ENCODE measurements around the gene LPCAT3.

Gene LPCAT3

GRCh38 chr12:6978611-6979011, 39.7 kb downstream of the LPCAT3 start:
- TF ChIP-seq POLR2AphosphoS5 (IDR thresholded peaks at IDR 0.05; ENCODE audit: low read depth) (no peak), SPI1 (IDR thresholded peaks at IDR 0.05; ENCODE audit: borderline replicate concordance, low read depth) (no peak), REST (IDR thresholded peaks at IDR 0.05; ENCODE audit: insufficient replicate concordance, low read depth) (no peak)
- TF ChIP-seq, protein P1, sequence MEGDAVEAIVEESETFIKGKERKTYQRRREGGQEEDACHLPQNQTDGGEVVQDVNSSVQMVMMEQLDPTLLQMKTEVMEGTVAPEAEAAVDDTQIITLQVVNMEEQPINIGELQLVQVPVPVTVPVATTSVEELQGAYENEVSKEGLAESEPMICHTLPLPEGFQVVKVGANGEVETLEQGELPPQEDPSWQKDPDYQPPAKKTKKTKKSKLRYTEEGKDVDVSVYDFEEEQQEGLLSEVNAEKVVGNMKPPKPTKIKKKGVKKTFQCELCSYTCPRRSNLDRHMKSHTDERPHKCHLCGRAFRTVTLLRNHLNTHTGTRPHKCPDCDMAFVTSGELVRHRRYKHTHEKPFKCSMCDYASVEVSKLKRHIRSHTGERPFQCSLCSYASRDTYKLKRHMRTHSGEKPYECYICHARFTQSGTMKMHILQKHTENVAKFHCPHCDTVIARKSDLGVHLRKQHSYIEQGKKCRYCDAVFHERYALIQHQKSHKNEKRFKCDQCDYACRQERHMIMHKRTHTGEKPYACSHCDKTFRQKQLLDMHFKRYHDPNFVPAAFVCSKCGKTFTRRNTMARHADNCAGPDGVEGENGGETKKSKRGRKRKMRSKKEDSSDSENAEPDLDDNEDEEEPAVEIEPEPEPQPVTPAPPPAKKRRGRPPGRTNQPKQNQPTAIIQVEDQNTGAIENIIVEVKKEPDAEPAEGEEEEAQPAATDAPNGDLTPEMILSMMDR (IDR thresholded peaks at IDR 0.05; ENCODE audit: insufficient read depth, low read length) = no peak
- Histone ChIP-seq H3K27ac (replicated peaks) (no peak overlapping the region; the same call in 1 of the 2 replicates), H3K4me3 (replicated peaks; ENCODE audit: insufficient read depth, low read length) (no peak overlapping the region), H3K27me3 (ENCODE audit: insufficient read depth, poor library complexity, severe bottlenecking) (no peaks in the 10 kb centered on the region)
- DNase-seq (ENCODE audit: low read depth in 1 of 2, low spot score in 1 of 2) = no peak

DNA sequence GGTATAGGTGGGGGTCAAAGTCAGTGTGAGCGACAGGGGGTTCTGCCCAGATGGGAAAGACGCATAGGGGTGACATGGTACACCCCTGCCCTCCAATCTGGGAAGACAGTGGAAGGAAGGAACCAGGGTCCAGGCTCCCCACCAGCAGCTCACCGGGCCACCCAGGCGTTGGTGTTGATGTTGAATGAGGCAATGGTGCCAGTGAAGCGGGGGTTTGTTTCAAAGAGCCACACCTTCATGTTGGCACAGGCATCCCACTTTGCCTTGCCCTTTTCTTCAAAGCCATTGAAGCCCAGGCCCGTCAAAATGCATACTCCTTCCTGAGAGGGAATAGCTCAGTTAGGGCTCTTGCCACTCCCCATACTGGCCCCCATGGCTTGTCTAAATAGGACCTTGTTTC, 40.1 kb downstream of the LPCAT3 start:
- no peak for TF ChIP-seq SPI1 (IDR thresholded peaks at IDR 0.05; ENCODE audit: borderline replicate concordance, low read depth)
- TF ChIP-seq, protein P1 (IDR thresholded peaks at IDR 0.05; ENCODE audit: insufficient read depth, low read length) = no peak
- no peak for TF ChIP-seq REST (IDR thresholded peaks at IDR 0.05; ENCODE audit: insufficient replicate concordance, low read depth)
- no peak for TF ChIP-seq POLR2AphosphoS5 (IDR thresholded peaks at IDR 0.05; ENCODE audit: low read depth)
- TF ChIP-seq GABPA (IDR thresholded peaks at IDR 0.05; ENCODE audit: low read depth) = no peak
- Histone ChIP-seq H3K4me3 (replicated peaks; ENCODE audit: insufficient read depth, low read length) (no peak overlapping the region), H3K27ac (replicated peaks) (no peak overlapping the region; the same call in 1 of the 2 replicates), H3K27me3 (ENCODE audit: insufficient read depth, poor library complexity, severe bottlenecking) (no peaks in the 10 kb centered on the region)
- DNase-seq (ENCODE audit: low read depth in 1 of 2, low spot score in 1 of 2) = no peak

DNA sequence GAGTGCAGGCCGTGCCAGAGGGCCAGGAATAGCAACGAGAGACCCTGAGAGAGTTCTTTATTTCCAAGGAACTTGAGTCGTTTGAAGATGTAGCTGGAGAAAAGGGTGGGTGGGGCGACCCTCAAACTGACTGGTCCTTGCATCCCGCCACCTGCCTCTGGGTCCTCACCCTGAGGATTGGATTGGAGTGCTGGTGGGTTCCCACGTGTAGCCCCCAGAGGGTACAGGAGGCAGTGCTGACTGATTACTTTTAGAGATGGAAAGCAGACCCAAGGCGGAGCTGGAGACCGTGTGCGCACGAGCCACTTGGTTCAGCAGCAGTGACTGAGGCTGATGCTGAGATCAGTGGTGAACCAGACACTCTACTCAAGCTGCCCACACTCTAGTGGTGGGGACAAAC, 40.6 kb downstream of the LPCAT3 start:
- H3K27ac ChIP-seq (replicated peaks) = no peak overlapping the region
- TF ChIP-seq GABPA (IDR thresholded peaks at IDR 0.05; ENCODE audit: low read depth) (no peak), POLR2AphosphoS5 (IDR thresholded peaks at IDR 0.05; ENCODE audit: low read depth) (0 out of 2 replicates have a peak, but pooled peaks have one; percentile 4), REST (IDR thresholded peaks at IDR 0.05; ENCODE audit: insufficient replicate concordance, low read depth) (no peak), SPI1 (IDR thresholded peaks at IDR 0.05; ENCODE audit: borderline replicate concordance, low read depth) (no peak)
- TF ChIP-seq, protein P1 (IDR thresholded peaks at IDR 0.05; ENCODE audit: insufficient read depth, low read length) = no peak
- H3K27me3 ChIP-seq (ENCODE audit: insufficient read depth, poor library complexity, severe bottlenecking) = no peaks in the 10 kb centered on the region
- no peak overlapping the region for H3K4me3 ChIP-seq (replicated peaks; ENCODE audit: insufficient read depth, low read length)
- no peak for DNase-seq (ENCODE audit: low read depth in 1 of 2, low spot score in 1 of 2)

Measured in HL-60 (cell line).